RWPE2 (cell line): ENCODE results near the gene ILF2.
"Not testable (repeated sequence)": the region's sequence is repeated elsewhere in the genome, so short reads cannot be mapped to it uniquely, and the experiment has no call there.

Experiments
- ATAC-seq: fragments of 200-7000 bp; cut with Tn5 transposase; 3 replicates; pipeline ENCODE4 v1.9.1; 2021; ENCODE audit warnings: low read depth
- DNase-seq: peaks from one replicate; pipeline ENCODE4 v3.0.0-alpha.2; 2020; ENCODE audit warnings: low spot score
- H3K27ac ChIP-seq: fragments of 450-650 bp; 2 replicates; pipeline ENCODE4 v1.5.1; 2017; ENCODE audit warnings: mild to moderate bottlenecking; ENCODE audit not compliant: poor library complexity, severe bottlenecking
- H3K27me3 ChIP-seq: fragments of 250-450 bp; sonication (Bioruptor Pico); 2 replicates; pipeline ENCODE4 v1.5.1; 2021; ENCODE audit warnings: mild to moderate bottlenecking, moderate library complexity; ENCODE audit not compliant: insufficient read depth, poor library complexity, severe bottlenecking
- H3K36me3 ChIP-seq: fragments of 250-450 bp; sonication (Bioruptor Pico); 2 replicates; pipeline ENCODE4 v1.5.1; 2020; ENCODE audit warnings: low read depth, mild to moderate bottlenecking, moderate library complexity
- H3K4me1 ChIP-seq: fragments of 250-450 bp; sonication (Bioruptor Pico); 2 replicates; pipeline ENCODE4 v1.5.1; 2021; ENCODE audit warnings: mild to moderate bottlenecking, moderate library complexity; ENCODE audit not compliant: insufficient read depth, poor library complexity, severe bottlenecking
- H3K4me3 ChIP-seq: fragments of 250-450 bp; sonication (Bioruptor Pico); 2 replicates; pipeline ENCODE4 v1.5.1; 2021; ENCODE audit warnings: mild to moderate bottlenecking, moderate library complexity; ENCODE audit not compliant: severe bottlenecking
- H3K9me3 ChIP-seq: fragments of 250-450 bp; sonication (Bioruptor Pico); 2 replicates; pipeline ENCODE4 v1.5.1; 2021; ENCODE audit warnings: mild to moderate bottlenecking, moderate library complexity; ENCODE audit not compliant: severe bottlenecking
- TF ChIP-seq, protein P1 (sequence below): fragments of 450-650 bp; IDR thresholded peaks from one replicate; pipeline ENCODE4 v1.5.1; 2017; ENCODE audit warnings: mild to moderate bottlenecking, moderate library complexity; ENCODE audit not compliant: poor library complexity, severe bottlenecking

ILF2 gene

GRCh38 chr1:153670257-153670858 lies 435 bp downstream of the ILF2 start:
- Histone ChIP-seq H3K36me3 (peaks cover 49% of the 10 kb centered on the region), H3K27ac (peak overlapping the region; percentile 50), H3K9me3 (no peaks in the 10 kb centered on the region), H3K4me1 (no peaks in the 10 kb centered on the region), H3K4me3 (peak overlapping the region; percentile 67), H3K27me3 (no peaks in the 10 kb centered on the region)
- peak; percentile 3; the same call in 2 of the 3 replicates for ATAC-seq
- TF ChIP-seq, protein P1, sequence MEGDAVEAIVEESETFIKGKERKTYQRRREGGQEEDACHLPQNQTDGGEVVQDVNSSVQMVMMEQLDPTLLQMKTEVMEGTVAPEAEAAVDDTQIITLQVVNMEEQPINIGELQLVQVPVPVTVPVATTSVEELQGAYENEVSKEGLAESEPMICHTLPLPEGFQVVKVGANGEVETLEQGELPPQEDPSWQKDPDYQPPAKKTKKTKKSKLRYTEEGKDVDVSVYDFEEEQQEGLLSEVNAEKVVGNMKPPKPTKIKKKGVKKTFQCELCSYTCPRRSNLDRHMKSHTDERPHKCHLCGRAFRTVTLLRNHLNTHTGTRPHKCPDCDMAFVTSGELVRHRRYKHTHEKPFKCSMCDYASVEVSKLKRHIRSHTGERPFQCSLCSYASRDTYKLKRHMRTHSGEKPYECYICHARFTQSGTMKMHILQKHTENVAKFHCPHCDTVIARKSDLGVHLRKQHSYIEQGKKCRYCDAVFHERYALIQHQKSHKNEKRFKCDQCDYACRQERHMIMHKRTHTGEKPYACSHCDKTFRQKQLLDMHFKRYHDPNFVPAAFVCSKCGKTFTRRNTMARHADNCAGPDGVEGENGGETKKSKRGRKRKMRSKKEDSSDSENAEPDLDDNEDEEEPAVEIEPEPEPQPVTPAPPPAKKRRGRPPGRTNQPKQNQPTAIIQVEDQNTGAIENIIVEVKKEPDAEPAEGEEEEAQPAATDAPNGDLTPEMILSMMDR: no peak
- DNase-seq: no peak

- Histone ChIP-seq H3K27ac (peak overlapping the region; percentile 50), H3K4me1 (no peaks in the 10 kb centered on the region), H3K9me3 (no peaks in the 10 kb centered on the region), H3K4me3 (peak overlapping the region; percentile 67), H3K36me3 (peaks cover 56% of the 10 kb centered on the region), H3K27me3 (no peaks in the 10 kb centered on the region)
- TF ChIP-seq, protein P1: no peak
- DNase-seq (no peak), ATAC-seq (no peak)
Measured at GRCh38 chr1:153669606-153670005, 1.2 kb downstream of the ILF2 start.

DNA sequence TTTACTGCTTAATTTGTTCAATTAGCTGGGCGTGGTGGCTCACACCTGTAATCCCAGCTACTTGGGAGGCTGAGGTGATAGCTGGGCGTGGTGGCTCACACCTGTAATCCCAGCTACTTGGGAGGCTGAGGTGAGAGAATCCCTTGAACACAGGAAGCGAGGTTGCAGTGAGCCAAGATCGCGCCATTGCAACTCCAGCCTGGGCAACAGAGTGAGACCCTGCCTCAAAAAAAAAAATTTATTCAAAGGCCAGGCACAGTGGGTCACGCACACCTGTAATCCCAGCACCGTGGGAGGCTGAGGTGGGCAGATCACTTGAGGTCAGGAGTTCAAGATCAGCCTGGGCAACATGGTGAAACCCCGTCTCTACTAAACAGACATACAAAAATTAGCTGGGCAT lies 2.1 kb downstream of the ILF2 start:
- not testable (repeated sequence) for ATAC-seq, DNase-seq, H3K27me3 ChIP-seq, H3K4me1 ChIP-seq, H3K9me3 ChIP-seq, H3K27ac ChIP-seq, H3K4me3 ChIP-seq
- H3K36me3 ChIP-seq: peaks cover 65% of the 10 kb centered on the region

GRCh38 chr1:153667439-153667838 lies 3.4 kb downstream of the ILF2 start:
- Histone ChIP-seq H3K9me3 (no peaks in the 10 kb centered on the region), H3K27me3 (no peaks in the 10 kb centered on the region), H3K27ac (no peak overlapping the region), H3K4me3 (no peak overlapping the region), H3K36me3 (peaks cover 78% of the 10 kb centered on the region), H3K4me1 (no peaks in the 10 kb centered on the region)
- ATAC-seq (no peak), DNase-seq (no peak)
- TF ChIP-seq, protein P1: no peak

DNA sequence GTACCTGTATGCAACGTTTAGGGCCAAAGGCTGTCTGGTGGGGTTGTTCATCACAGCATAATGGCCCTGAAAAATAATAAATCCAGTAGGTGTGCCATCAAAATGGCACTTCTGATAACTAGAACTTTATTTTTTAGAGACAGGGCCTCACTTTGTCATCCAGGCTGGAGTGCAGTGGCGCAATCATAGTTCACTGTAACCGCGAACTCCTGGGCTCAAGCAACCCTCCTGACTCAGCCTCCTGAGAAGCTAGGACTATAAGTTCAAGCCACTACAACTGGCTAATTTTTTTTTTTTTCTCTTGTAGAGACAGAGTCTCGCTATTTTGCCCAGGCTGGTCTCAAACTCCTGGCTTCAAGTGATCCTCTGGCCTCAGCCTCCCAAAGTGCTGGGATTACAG lies 7.6 kb downstream of the ILF2 start:
- H3K4me3 ChIP-seq: no peak overlapping the region
- no peaks in the 10 kb centered on the region for H3K9me3 ChIP-seq
- no peaks in the 10 kb centered on the region for H3K4me1 ChIP-seq
- no peak overlapping the region for H3K27ac ChIP-seq
- no peak for ATAC-seq
- no peak for DNase-seq
- TF ChIP-seq, protein P1: no peak
- H3K27me3 ChIP-seq: no peaks in the 10 kb centered on the region
- H3K36me3 ChIP-seq: peaks cover 87% of the 10 kb centered on the region
